Right cardiac atrium (tissue), 5 donors: ENCODE data around the gene PAMR1. TPM values are rescaled to one million over a fixed set of nuclear protein-coding genes. Genes with fewer than 3 reads are reported as not detected.

Experiments used
- ATAC-seq, 2 donors: fragments of 200-7000 bp; cut with Tn5 transposase; one replicate each; pipeline versions ENCODE4 v1.8.0 to v1.9.1; 2020; ENCODE audit warnings: moderate library complexity in 2 of 2, mild to moderate bottlenecking in 1 of 2
- DNase-seq, 3 donors: peaks; one replicate each; pipeline ENCODE4 v3.0.0-alpha.2; 2020
- H3K27ac ChIP-seq: one replicate; pipeline ENCODE4 v1.5.1; 2013; ENCODE audit warnings: mild to moderate bottlenecking, low read length, control low read depth, moderate library complexity
- H3K27me3 ChIP-seq: one replicate; pipeline ENCODE4 v1.6.1; 2013; ENCODE audit not compliant: control insufficient read depth, insufficient read depth
- H3K4me1 ChIP-seq: one replicate; pipeline ENCODE4 v1.6.1; 2013; ENCODE audit warnings: low read length; ENCODE audit not compliant: control insufficient read depth, insufficient read depth
- H3K4me3 ChIP-seq: one replicate; pipeline ENCODE4 v1.5.1; 2013; ENCODE audit warnings: low read length, control low read depth
- H3K9me3 ChIP-seq: one replicate; pipeline ENCODE4 v1.6.1; 2013; ENCODE audit warnings: low read length; ENCODE audit not compliant: control insufficient read depth
- WGBS: extraction: QIAGEN DNeasy Blood & Tissue Kit; methylation state at CpG from one replicate; pipeline ENCODE4 v1.1.7; 2013; 5-methylcytosine and 5-hydroxymethylcytosine counted together
- intact Hi-C, 4 donors: fragments of 100-400 bp; cut with DNase I; formaldehyde crosslinking; loops; one replicate each; pipeline versions ENCODE4 v1.11.0 to v1.14.0; 2022 to 2023
- polyA plus RNA-seq: library from polyadenylated mRNA; stranded (reverse); fragments of 200-250 nt; gene quantifications from one replicate; pipeline ENCODE4 v1.2.3, GENCODE V29; 2013
- total RNA-seq, 4 donors: library from RNA; stranded (reverse); fragmentation: NEBNext Ultra II Directional; extraction: Animal tissue kit (Norgen Biotek cat#: 25700); gene quantifications; one replicate each; pipeline ENCODE4 v1.2.1, GENCODE V29; 2021
- donor health status: healthy with polysubstance abuse.
- donor health status: DM: no; HTN: yes; CAD: no.
- donor health status: DM: no; HTN: no; CAD: no.
- donor health status: DM: no; HTN: yes; CAD: no; lungs with severe emphysema.
- donor health status: DM: yes; HTN: yes; CAD: no.

Gene PAMR1
- total and polyA plus RNA-seq, 5 donors: 5.7 to 23.6 (median 8.6) TPM

GRCh38 chr11:35479731-35480130 lies 45.7 kb downstream of the PAMR1 start:
- Histone ChIP-seq H3K27ac (no peak overlapping the region), H3K4me1 (no peaks in the 10 kb centered on the region), H3K27me3 (no peaks in the 10 kb centered on the region), H3K4me3 (no peak overlapping the region), H3K9me3 (peaks cover 3% of the 10 kb centered on the region)
- intact Hi-C loops: loop anchor here in 2 of 4 donors (10.0 kb wide), 2 partner anchors 555 to 785 kb away; no protein-coding TSS in a partner anchor
- ATAC-seq (no peak), DNase-seq (no peak)
- WGBS: 89% methylated on average over 5 of the region's 5 CpGs

- no peak overlapping the region for H3K27ac ChIP-seq
- no peaks in the 10 kb centered on the region for H3K4me1 ChIP-seq
- no peak overlapping the region for H3K4me3 ChIP-seq
- 40% methylated on average over 7 of the region's 7 CpGs for WGBS
- H3K27me3 ChIP-seq: no peaks in the 10 kb centered on the region
- DNase-seq: peak; percentile 28 to 68 (median 65)
- H3K9me3 ChIP-seq: peaks cover 3% of the 10 kb centered on the region
- ATAC-seq: peak; percentile 46 to 63
- intact Hi-C loops: no loop called here
Measured at GRCh38 chr11:35478471-35479091, 46.8 kb downstream of the PAMR1 start.

- H3K27me3 ChIP-seq: no peaks in the 10 kb centered on the region
- H3K9me3 ChIP-seq: no peaks in the 10 kb centered on the region
- ATAC-seq (no peak), DNase-seq (no peak)
- no peak overlapping the region for H3K27ac ChIP-seq
- H3K4me1 ChIP-seq: no peaks in the 10 kb centered on the region
- intact Hi-C loops: no loop called here
- WGBS: 45% methylated on average over 4 of the region's 4 CpGs
- H3K4me3 ChIP-seq: no peak overlapping the region
Measured at GRCh38 chr11:35477901-35478300, 47.5 kb downstream of the PAMR1 start.

- Histone ChIP-seq H3K4me1 (no peaks in the 10 kb centered on the region), H3K27ac (no peak overlapping the region), H3K27me3 (no peaks in the 10 kb centered on the region), H3K4me3 (no peak overlapping the region), H3K9me3 (no peaks in the 10 kb centered on the region)
- intact Hi-C loops: no loop called here
- DNase-seq (no peak), ATAC-seq (peak in 1 of 2 donors; percentile 46)
- WGBS: 68% methylated on average over 4 of the region's 4 CpGs
Measured at GRCh38 chr11:35474688-35475087, 50.7 kb downstream of the PAMR1 start.

- H3K4me3 ChIP-seq: no peak overlapping the region
- H3K27me3 ChIP-seq: no peaks in the 10 kb centered on the region
- WGBS: 90% methylated on average over 7 of the region's 7 CpGs
- H3K4me1 ChIP-seq: no peaks in the 10 kb centered on the region
- no peak overlapping the region for H3K27ac ChIP-seq
- H3K9me3 ChIP-seq: no peaks in the 10 kb centered on the region
- DNase-seq: no peak
- no peak for ATAC-seq
- intact Hi-C loops: no loop called here
Measured at GRCh38 chr11:35473795-35474374, 51.5 kb downstream of the PAMR1 start.

- ATAC-seq (no peak), DNase-seq (no peak)
- intact Hi-C loops: no loop called here
- no peaks in the 10 kb centered on the region for H3K27me3 ChIP-seq
- H3K9me3 ChIP-seq: no peaks in the 10 kb centered on the region
- no peak overlapping the region for H3K4me3 ChIP-seq
- no peak overlapping the region for H3K27ac ChIP-seq
- 91% methylated on average over 13 of the region's 13 CpGs for WGBS
- H3K4me1 ChIP-seq: no peaks in the 10 kb centered on the region
Measured at GRCh38 chr11:35470616-35471015, 54.8 kb downstream of the PAMR1 start.

GRCh38 chr11:35466058-35466457 lies 59.4 kb downstream of the PAMR1 start:
- Histone ChIP-seq H3K4me1 (no peaks in the 10 kb centered on the region), H3K4me3 (no peak overlapping the region), H3K9me3 (no peaks in the 10 kb centered on the region), H3K27ac (no peak overlapping the region), H3K27me3 (no peaks in the 10 kb centered on the region)
- ATAC-seq: no peak
- intact Hi-C loops: no loop called here
- no peak for DNase-seq
- 75% methylated on average over 3 of the region's 3 CpGs for WGBS

GRCh38 chr11:35464308-35464707 lies 61.1 kb downstream of the PAMR1 start:
- ATAC-seq (no peak), DNase-seq (no peak)
- Histone ChIP-seq H3K9me3 (no peaks in the 10 kb centered on the region), H3K27me3 (no peaks in the 10 kb centered on the region), H3K4me1 (no peaks in the 10 kb centered on the region), H3K4me3 (no peak overlapping the region), H3K27ac (no peak overlapping the region)
- WGBS: 93% methylated on average over 1 of the region's 1 CpG
- intact Hi-C loops: no loop called here

GRCh38 chr11:35463331-35463751 lies 62.1 kb downstream of the PAMR1 start:
- DNase-seq: no peak
- Histone ChIP-seq H3K9me3 (no peaks in the 10 kb centered on the region), H3K4me3 (no peak overlapping the region), H3K27me3 (no peaks in the 10 kb centered on the region), H3K27ac (no peak overlapping the region), H3K4me1 (no peaks in the 10 kb centered on the region)
- 70% methylated on average over 13 of the region's 13 CpGs for WGBS
- intact Hi-C loops: no loop called here
- no peak for ATAC-seq

- Histone ChIP-seq H3K27me3 (no peaks in the 10 kb centered on the region), H3K9me3 (no peaks in the 10 kb centered on the region), H3K4me1 (no peaks in the 10 kb centered on the region), H3K4me3 (no peak overlapping the region), H3K27ac (no peak overlapping the region)
- intact Hi-C loops: no loop called here
- no peak for ATAC-seq
- WGBS: 68% methylated on average over 2 of the region's 2 CpGs
- no peak for DNase-seq
Measured at GRCh38 chr11:35461917-35462538, 63.4 kb downstream of the PAMR1 start.

- DNase-seq (no peak), ATAC-seq (no peak)
- Histone ChIP-seq H3K27ac (no peak overlapping the region), H3K9me3 (no peaks in the 10 kb centered on the region), H3K4me3 (no peak overlapping the region), H3K4me1 (no peaks in the 10 kb centered on the region), H3K27me3 (no peaks in the 10 kb centered on the region)
- intact Hi-C loops: no loop called here
- 81% methylated on average over 1 of the region's 1 CpG for WGBS
Measured at GRCh38 chr11:35459489-35459888, 65.9 kb downstream of the PAMR1 start.
